Astrocyte of the cerebellum (primary cell): ENCODE results near the gene VENTX.

Source experiments
- DNase-seq: peaks from one replicate; pipeline ENCODE4 v3.0.0-alpha.2; 2011; ENCODE audit warnings: low read depth
- H3K4me3 ChIP-seq: 2 replicates; pipeline ENCODE4 v1.5.1; 2011; ENCODE audit warnings: mild to moderate bottlenecking, low read depth, low read length, moderate library complexity
- CTCF ChIP-seq: IDR thresholded peaks from 2 replicates; pipeline ENCODE4 v1.5.1; 2012; ENCODE audit warnings: low read length, low read depth, moderate library complexity, mild to moderate bottlenecking; ENCODE audit errors: missing control alignments
- in situ Hi-C: cut with HindIII; loops from 2 replicates; pipeline ENCODE4 v1.10.0; 2017; ENCODE audit warnings: low sequenced_read_pairs

Gene VENTX

GRCh38 chr10:133248334-133248715 lies 10.7 kb downstream of the VENTX start:
- no peak for DNase-seq
- H3K4me3 ChIP-seq: no peak overlapping the region
- in situ Hi-C loops: no loop called here
- TF ChIP-seq CTCF: no peak

GRCh38 chr10:133249094-133249780 lies 11.6 kb downstream of the VENTX start:
- no peak for TF ChIP-seq CTCF
- no peak for DNase-seq
- no peak overlapping the region for H3K4me3 ChIP-seq
- in situ Hi-C loops: no loop called here

GRCh38 chr10:133249975-133250754 lies 12.5 kb downstream of the VENTX start:
- no peak for DNase-seq
- TF ChIP-seq CTCF: no peak
- in situ Hi-C loops: no loop called here
- no peak overlapping the region for H3K4me3 ChIP-seq

- TF ChIP-seq CTCF: no peak
- H3K4me3 ChIP-seq: no peak overlapping the region
- no peak for DNase-seq
- in situ Hi-C loops: no loop called here
Measured at GRCh38 chr10:133251388-133252222, 13.9 kb downstream of the VENTX start.

GRCh38 chr10:133252223-133252552 lies 14.5 kb downstream of the VENTX start:
- no peak overlapping the region for H3K4me3 ChIP-seq
- no peak for TF ChIP-seq CTCF
- no peak for DNase-seq
- in situ Hi-C loops: no loop called here

GRCh38 chr10:133253361-133253955 lies 15.8 kb downstream of the VENTX start:
- H3K4me3 ChIP-seq: no peak overlapping the region
- in situ Hi-C loops: no loop called here
- DNase-seq: no peak
- no peak for TF ChIP-seq CTCF
